ENCODE data around the gene ZDHHC3.

- TF ChIP-seq CTCF (IDR thresholded peaks at IDR 0.05) (no peak), EZH2 (IDR thresholded peaks at IDR 0.05; ENCODE audit: borderline replicate concordance, insufficient read depth, low read depth, low read length, poor library complexity, severe bottlenecking) (no peak)
Measured at GRCh38 chr3:44894485-44894884, 81.5 kb downstream of the ZDHHC3 start.
